AG09309 (cell line): ENCODE measurements around the gene RHBDD2.
"Not testable (repeated sequence)": the region's sequence is repeated elsewhere in the genome, so short reads cannot be mapped to it uniquely, and the experiment has no call there.

Source experiments
- DNase-seq: peaks from one replicate; pipeline ENCODE4 v3.0.0-alpha.2; 2010; ENCODE audit warnings: low read depth
- H3K4me3 ChIP-seq: 2 replicates; pipeline ENCODE4 v1.5.1; 2011; ENCODE audit warnings: mild to moderate bottlenecking, low read depth, low read length, moderate library complexity; ENCODE audit not compliant: control insufficient read depth
- CTCF ChIP-seq: IDR thresholded peaks from 2 replicates; pipeline ENCODE4 v1.5.1; 2011; ENCODE audit warnings: mild to moderate bottlenecking, low read depth, low read length, inconsistent platforms; ENCODE audit not compliant: insufficient read depth, control insufficient read depth; ENCODE audit errors: missing control alignments

RHBDD2 gene

GRCh38 chr7:75884476-75884875, 5.6 kb downstream of the RHBDD2 start:
- no peak for DNase-seq
- no peak overlapping the region for H3K4me3 ChIP-seq
- TF ChIP-seq CTCF: no peak

- no peak for DNase-seq
- no peak for TF ChIP-seq CTCF
- no peak overlapping the region for H3K4me3 ChIP-seq
These were observed 6.2 kb downstream of the RHBDD2 start for GRCh38 chr7:75885036-75885435.

GRCh38 chr7:75887669-75888369, 9.0 kb downstream of the RHBDD2 start:
- H3K4me3 ChIP-seq: no peak overlapping the region
- TF ChIP-seq CTCF: no peak
- no peak for DNase-seq

GRCh38 chr7:75888464-75889222, 9.8 kb downstream of the RHBDD2 start:
- no peak for TF ChIP-seq CTCF
- no peak overlapping the region for H3K4me3 ChIP-seq
- DNase-seq: no peak

- TF ChIP-seq CTCF: no peak
- DNase-seq: no peak
- no peak overlapping the region for H3K4me3 ChIP-seq
These were observed 10.5 kb downstream of the RHBDD2 start for GRCh38 chr7:75889223-75889825.

GRCh38 chr7:75889826-75890225, 11.0 kb downstream of the RHBDD2 start:
- no peak for TF ChIP-seq CTCF
- DNase-seq: peak; percentile 33
- no peak overlapping the region for H3K4me3 ChIP-seq

- not testable (repeated sequence) for H3K4me3 ChIP-seq, DNase-seq
These were observed 12.4 kb downstream of the RHBDD2 start for GRCh38 chr7:75891237-75891636.
